SK-N-SH (cell line): ENCODE results near the gene SLC1A7.

Experiments used
- CTCF ChIP-seq: fragments of 200-600 bp; sonication (generic); IDR thresholded peaks from 2 replicates; pipeline ENCODE4 v1.6.1; 2017; ENCODE audit warnings: antibody characterized with exemption, mild to moderate bottlenecking, moderate library complexity
- EZH2phosphoT487 ChIP-seq: fragments of 200-600 bp; sonication (generic); IDR thresholded peaks from 2 replicates; pipeline ENCODE4 v1.6.1; 2017; ENCODE audit warnings: low read depth, mixed run types, mild to moderate bottlenecking, antibody characterized with exemption, moderate library complexity, borderline replicate concordance
- FOXM1 ChIP-seq: IDR thresholded peaks from 2 replicates; pipeline ENCODE4 v1.4.0; 2012; ENCODE audit warnings: low read depth, mild to moderate bottlenecking
- GABPA ChIP-seq: IDR thresholded peaks from 2 replicates; pipeline ENCODE4 v1.4.0; 2012; ENCODE audit warnings: low read depth, mild to moderate bottlenecking
- MAX ChIP-seq: IDR thresholded peaks from 2 replicates; pipeline ENCODE4 v1.4.0; 2012; ENCODE audit warnings: low read depth
- REST ChIP-seq: IDR thresholded peaks from 2 replicates; pipeline ENCODE4 v1.6.1; 2012; ENCODE audit warnings: mild to moderate bottlenecking, low read depth, low read length, moderate library complexity

- TF ChIP-seq REST, result no peak
- TF ChIP-seq GABPA, result no peak
- no peak for TF ChIP-seq MAX
- TF ChIP-seq EZH2phosphoT487, result no peak
- TF ChIP-seq CTCF, result no peak
- no peak for TF ChIP-seq FOXM1
Observed at GRCh38 chr1:53114581-53115400, 27.6 kb downstream of the SLC1A7 start.
